ENCODE data around the gene SLC26A1.

DNA sequence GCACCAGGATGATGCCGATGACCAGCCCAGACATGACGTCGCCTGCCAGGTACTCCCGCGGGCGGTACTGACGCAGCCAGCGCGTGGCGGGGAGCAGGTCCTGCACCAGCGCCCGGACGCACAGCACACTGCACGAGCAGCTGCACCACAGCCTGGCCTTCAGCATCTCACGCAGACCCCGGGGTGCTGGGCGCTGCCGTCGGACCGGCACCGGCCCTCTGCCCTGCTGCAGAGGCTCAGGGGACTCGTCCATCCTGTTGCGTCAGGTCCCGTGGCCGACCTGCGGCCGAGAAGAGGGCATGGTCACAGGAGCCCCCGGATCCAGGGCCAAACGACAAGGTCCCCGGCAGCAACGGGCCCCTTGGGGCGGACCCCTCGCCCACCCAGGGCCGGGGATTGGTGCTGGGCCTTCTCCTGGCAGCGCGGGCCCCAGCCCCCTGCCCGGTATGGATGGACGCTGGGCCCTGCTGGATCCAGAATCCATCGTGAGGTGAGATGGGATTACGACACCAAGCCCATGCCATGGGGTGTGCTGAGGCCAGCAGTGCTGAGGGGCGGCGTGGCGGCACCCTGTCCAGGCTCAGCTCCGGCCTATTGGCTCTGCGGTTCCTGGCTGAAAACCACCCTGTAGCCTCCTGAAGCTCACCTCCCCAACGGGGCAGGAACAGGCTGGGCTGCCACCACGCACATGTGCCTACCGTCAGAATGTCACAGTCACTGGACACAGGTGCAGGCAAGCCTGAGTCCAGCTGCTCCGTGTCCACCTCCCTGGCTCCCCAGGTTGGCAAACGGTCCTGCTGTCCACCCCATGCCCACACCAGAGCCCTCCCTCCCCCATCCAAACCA lies 1.5 kb downstream of the SLC26A1 start:
- TF ChIP-seq POLR2A (IDR thresholded peaks at IDR 0.05) = no peak
- TF ChIP-seq, protein P1, sequence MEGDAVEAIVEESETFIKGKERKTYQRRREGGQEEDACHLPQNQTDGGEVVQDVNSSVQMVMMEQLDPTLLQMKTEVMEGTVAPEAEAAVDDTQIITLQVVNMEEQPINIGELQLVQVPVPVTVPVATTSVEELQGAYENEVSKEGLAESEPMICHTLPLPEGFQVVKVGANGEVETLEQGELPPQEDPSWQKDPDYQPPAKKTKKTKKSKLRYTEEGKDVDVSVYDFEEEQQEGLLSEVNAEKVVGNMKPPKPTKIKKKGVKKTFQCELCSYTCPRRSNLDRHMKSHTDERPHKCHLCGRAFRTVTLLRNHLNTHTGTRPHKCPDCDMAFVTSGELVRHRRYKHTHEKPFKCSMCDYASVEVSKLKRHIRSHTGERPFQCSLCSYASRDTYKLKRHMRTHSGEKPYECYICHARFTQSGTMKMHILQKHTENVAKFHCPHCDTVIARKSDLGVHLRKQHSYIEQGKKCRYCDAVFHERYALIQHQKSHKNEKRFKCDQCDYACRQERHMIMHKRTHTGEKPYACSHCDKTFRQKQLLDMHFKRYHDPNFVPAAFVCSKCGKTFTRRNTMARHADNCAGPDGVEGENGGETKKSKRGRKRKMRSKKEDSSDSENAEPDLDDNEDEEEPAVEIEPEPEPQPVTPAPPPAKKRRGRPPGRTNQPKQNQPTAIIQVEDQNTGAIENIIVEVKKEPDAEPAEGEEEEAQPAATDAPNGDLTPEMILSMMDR (IDR thresholded peaks at IDR 0.05) = no peak
